Cardiac fibroblast (primary cell): ENCODE measurements around the gene ELFN1.

Source experiments
- DNase-seq, 2 donors: peaks; one replicate each; pipeline versions ENCODE4 v3.0.0 to v3.0.0-alpha.2; 2010; ENCODE audit warnings: low read depth in 2 of 2
- H3K4me3 ChIP-seq, 2 donors: replicated peaks in 1 of 2; 1 replicate in 1 of 2; 2 replicates in 1 of 2; pipeline ENCODE4 v1.5.1; 2011; ENCODE audit warnings: low read depth in 2 of 2, low read length in 2 of 2, mild to moderate bottlenecking in 2 of 2, moderate library complexity in 1 of 2
- CTCF ChIP-seq: IDR thresholded peaks from one replicate; pipeline ENCODE4 v1.5.1; 2011; ENCODE audit warnings: low read depth, mild to moderate bottlenecking, low read length, inconsistent platforms

Gene ELFN1

GRCh38 chr7:1700086-1700485, 30.0 kb downstream of the ELFN1 start:
- DNase-seq, result no peak
- no peak overlapping the region for H3K4me3 ChIP-seq
- TF ChIP-seq CTCF, result no peak

GRCh38 chr7:1700536-1701333, 30.7 kb downstream of the ELFN1 start:
- TF ChIP-seq CTCF, result no peak
- DNase-seq, result no peak
- H3K4me3 ChIP-seq, result no peak overlapping the region

- no peak for DNase-seq
- TF ChIP-seq CTCF, result no peak
- H3K4me3 ChIP-seq, result no peak overlapping the region
These were observed 32.6 kb downstream of the ELFN1 start for GRCh38 chr7:1702652-1703051.

- no peak overlapping the region for H3K4me3 ChIP-seq
- no peak for DNase-seq
- no peak for TF ChIP-seq CTCF
These were observed 33.4 kb downstream of the ELFN1 start for GRCh38 chr7:1703441-1703840.

GRCh38 chr7:1703871-1704810, 34.1 kb downstream of the ELFN1 start:
- no peak for DNase-seq
- no peak for TF ChIP-seq CTCF
- no peak overlapping the region for H3K4me3 ChIP-seq

GRCh38 chr7:1704811-1705738, 35.0 kb downstream of the ELFN1 start:
- no peak overlapping the region for H3K4me3 ChIP-seq
- TF ChIP-seq CTCF, result no peak
- DNase-seq, result no peak
